Measurements from ENCODE around the gene RIPK4.

- TF ChIP-seq CTCF (IDR thresholded peaks at IDR 0.05) (peak; percentile 67), SIN3A (IDR thresholded peaks at IDR 0.05; ENCODE audit: borderline replicate concordance, insufficient read depth, low read depth, low read length) (no peak), TCF7L2 (IDR thresholded peaks at IDR 0.05; ENCODE audit: low read depth, low read length) (peak; percentile 90), REST (IDR thresholded peaks at IDR 0.05; ENCODE audit: insufficient read depth in 1 of 2, low read depth in 2 of 2, low read length in 1 of 2) (no peak)
These were observed 1.7 kb upstream of the RIPK4 start for GRCh38 chr21:41768437-41769042.

Measured in Panc1 (cell line).